GM19239 (cell line): ENCODE results near the gene PACSIN2.
"Not testable (repeated sequence)": the region's sequence is repeated elsewhere in the genome, so short reads cannot be mapped to it uniquely, and the experiment has no call there.

Experiments
- DNase-seq: peaks from one replicate; pipeline ENCODE4 v3.0.0; 2011; ENCODE audit warnings: low spot score; ENCODE audit not compliant: insufficient read length
- FAIRE-seq: peaks from 2 replicates; lab custom pipeline; 2011; peaks lifted over from hg19 to GRCh38; lab: Jason Lieb, UNC

PACSIN2 gene

DNA sequence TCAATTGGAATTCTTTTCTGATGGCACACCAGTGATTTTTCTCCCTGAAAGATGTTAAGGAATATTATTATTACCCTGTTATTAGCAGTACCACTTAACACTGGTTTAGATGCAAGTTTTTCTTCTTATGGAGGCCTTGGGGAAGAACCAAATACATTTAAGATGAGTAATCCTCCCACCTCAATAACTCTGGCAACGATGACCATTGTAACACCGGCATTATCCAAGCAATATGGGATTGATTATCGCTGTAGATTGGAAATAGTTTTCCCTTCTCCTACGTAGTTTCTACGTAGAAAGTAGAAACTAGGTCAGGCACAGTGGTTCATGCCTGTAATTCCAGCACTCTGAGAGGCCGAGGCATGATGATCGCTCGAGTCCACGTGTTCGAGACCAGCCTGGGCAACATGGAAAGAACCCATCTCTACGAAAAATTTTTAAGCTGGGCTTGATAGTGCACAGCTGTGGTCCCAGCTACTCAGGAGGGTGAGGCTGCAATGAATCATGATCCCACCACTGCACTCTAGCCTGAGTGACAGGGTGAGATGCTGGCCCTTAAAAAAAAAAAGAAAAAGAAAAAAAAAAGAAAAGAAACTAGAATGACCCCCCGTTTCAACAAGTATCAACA, 45.5 kb downstream of the PACSIN2 start:
- DNase-seq (no peak), FAIRE-seq (no peak)

DNA sequence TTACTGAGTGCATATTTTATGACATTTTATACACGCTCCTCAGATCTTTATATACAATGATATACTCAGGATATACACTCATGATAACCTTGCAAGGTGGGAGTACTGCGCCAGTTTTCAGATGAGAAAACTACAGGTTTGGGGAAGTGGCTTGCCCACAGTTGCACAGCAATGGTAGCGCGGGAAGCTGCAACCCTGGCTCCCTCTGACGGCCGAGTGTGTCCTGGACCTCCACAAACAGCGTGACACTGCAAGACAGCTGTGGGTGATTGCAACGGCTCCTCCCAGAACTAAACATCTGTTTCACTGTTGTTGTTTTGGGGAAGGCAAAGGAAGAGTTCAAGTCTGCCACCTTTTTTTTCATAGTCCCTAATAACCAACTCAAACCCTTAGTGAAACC, 47.0 kb downstream of the PACSIN2 start:
- FAIRE-seq (peak; percentile 57), DNase-seq (peak; percentile 40)

DNA sequence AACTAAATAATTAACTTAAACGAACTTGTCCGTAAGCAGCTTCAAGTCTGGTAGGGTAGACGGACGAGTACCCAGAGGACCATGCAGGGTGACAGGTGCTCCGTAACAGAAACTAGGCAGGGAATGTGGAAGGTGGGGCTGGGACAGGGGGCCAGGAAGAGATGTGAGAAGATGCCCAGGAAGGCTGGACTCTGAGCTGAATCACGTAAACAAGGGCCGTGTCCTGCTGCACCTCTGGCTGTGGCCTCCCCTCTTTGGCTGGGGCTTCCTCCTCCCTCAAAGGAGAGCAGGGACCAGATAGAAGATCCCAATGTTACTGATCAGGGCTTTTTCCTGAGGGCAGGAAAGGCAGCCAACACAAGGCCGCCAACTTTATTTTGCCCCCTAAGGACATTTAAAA, 47.9 kb downstream of the PACSIN2 start:
- FAIRE-seq: no peak
- DNase-seq: no peak

DNA sequence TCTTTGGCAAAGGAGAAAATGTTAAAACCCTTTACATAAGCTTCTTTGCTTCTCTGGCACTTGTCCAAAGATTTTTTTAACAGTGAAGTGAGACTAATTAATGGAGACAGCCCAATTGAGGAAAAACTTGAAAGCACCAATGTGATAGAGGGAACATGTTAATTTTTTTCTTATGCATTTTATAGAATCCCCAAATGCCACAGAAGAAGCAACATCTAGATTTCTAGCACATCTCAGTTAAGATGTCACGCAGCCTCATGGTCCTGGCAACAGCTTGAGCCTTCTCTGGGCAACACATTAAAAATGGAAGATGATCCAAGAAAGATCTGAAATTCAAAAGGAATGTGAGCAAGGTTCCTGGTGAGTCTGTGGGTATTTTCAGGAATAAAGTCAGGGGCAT, 48.5 kb downstream of the PACSIN2 start:
- FAIRE-seq (no peak), DNase-seq (no peak)

DNA sequence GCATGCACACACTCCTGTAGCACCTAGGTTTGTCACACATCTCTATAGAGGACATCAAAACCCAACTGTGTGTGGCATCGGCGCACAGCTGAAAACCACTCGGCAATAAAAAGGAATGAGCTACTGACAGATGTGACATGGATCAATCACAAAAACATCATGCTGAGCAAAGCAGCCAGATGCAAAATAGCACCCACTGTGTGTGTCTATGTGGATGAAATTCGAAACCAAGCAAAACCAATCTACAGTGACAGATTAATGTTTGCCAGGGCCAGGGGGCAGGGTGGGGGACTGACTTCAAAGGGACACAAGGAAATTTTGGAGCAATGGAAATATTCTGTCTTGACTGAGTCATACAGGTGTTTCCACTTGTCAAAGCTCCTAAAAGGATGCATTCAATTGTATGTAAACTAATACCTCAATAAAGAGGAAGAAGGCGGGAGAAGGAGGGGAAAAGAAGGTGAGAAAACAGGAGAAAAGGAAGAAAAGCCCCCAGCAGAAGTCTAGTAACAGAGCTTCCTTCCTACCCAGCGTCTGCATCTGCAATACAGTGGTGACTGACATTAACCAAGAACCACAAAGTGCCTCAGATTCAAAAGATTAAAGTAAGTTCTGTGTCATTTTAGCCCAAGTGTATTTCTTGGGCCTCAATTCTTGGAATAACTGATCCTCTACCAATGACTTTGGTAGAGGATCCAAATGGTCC, 49.8 kb downstream of the PACSIN2 start:
- FAIRE-seq (peak; percentile 85), DNase-seq (peak; percentile 38)

GRCh38 chr22:42963231-42963595, 51.7 kb downstream of the PACSIN2 start:
- no peak for DNase-seq
- FAIRE-seq: no peak

GRCh38 chr22:42962295-42963230, 52.4 kb downstream of the PACSIN2 start:
- no peak for DNase-seq

GRCh38 chr22:42961810-42962209, 53.1 kb downstream of the PACSIN2 start:
- no peak for FAIRE-seq
- DNase-seq: no peak

More at GRCh38 chr22:42962295-42963230, 52.4 kb downstream of the PACSIN2 start:
- no peak for FAIRE-seq

GRCh38 chr22:42961400-42961690, 53.6 kb downstream of the PACSIN2 start:
- DNase-seq, FAIRE-seq: not testable (repeated sequence)

DNA sequence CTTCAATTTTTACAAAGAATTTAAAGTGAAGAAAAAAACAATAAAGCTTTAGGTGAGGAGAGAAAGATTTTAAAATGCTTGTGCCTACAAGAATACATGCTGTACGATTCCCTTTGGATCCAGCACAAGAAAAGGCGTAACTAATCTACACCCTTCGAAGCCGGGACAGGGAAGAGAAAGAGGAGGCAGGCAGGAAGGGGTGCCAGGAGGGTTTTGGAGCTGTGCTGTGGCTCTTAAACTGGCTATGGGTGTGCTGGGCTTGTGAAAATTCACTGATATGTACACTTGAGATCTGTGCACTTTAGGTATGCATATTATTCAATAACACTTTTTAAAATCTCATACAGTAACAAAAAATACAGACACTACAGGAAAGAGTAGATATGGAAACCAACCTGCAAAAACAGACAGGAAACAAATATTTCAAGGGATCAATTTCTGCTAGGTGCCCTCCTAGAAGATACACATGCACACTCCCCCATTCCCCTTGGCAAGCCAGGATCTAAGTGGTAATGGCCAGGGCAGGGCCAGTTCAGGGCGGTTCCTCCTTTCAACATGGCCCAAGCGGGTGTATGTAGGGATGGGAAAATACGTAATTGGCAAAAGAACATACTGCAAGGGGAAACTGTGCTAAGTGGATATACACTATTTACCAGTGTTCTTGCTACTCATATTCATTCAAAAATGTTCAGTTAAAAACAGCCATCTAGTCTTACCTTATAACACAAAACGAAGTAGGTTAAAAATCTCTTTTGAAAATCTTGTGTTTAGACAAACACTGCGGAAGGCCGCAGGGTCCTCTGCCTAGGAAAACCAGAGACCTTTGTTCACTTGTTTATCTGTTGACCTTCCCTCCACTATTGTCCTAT, 54.2 kb downstream of the PACSIN2 start:
- no peak for FAIRE-seq

DNA sequence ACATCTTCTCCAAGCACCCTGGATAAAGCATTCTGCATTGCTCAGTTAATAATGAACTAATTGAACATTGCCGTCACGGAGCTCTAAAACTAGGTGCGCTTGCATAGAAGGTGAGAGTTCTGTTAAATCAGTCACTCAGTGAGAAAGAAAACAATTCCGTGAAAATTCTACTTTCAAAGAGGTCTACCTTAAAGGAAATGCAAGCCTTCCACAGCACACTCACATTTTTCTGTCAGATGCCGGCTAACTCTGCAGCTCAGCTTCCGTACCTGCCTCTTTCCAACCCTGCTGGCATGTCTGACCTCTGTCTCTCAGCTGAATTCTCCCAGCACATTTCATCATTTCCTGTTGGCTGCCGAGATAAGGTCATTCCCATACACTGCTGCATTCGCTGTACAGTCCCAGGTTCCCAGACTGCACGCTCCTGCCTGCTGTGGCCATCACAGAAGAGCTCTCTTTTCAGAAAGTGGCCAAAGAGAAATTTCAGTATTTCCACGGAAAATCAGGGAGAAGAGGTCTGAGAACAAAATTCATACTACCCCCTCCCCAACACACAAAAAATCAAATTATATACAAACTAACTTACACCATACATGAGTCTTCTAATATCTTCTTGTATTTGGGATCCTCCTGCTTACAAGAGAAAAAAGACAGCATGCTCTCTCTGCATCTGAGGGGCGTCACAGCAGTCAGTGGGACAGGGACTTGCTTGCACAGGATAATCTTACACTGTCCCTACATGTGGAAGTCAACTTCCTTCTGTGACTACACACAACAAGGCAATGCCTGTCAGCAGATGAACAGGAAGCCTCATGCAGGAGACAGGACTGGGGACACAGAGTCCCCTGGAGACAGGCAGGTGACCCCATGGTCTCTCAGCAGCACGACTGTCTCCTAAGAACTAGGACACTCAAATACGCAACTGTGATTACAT, 55.1 kb downstream of the PACSIN2 start:
- FAIRE-seq: peak; percentile 39
- DNase-seq: no peak

More for the DNA sequence above, 54.2 kb downstream of the PACSIN2 start:
- no peak for DNase-seq

DNA sequence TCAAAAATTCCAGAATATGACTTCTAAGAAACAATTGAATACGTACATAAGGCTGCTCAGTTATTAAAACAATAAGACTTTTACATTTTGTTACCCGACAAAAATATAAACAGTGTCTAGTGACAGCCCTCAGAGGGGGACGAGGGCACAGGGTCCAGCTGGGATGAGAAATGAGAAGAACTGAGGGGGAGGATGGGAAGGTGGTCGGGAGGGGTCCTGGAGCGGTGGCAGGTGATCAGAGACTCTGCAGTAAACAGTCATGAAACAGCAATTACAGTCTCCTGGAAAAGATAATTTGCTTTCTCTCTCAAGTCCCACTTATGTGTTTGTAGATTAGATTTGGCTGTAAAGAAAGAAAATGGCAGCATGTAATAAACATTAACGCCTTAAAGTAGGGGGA, 56.0 kb downstream of the PACSIN2 start:
- FAIRE-seq: no peak
- no peak for DNase-seq

- no peak for DNase-seq
- FAIRE-seq: no peak
These were observed 57.0 kb downstream of the PACSIN2 start for GRCh38 chr22:42957958-42958357.

GRCh38 chr22:42957544-42957943, 57.4 kb downstream of the PACSIN2 start:
- DNase-seq (no peak), FAIRE-seq (no peak)

DNA sequence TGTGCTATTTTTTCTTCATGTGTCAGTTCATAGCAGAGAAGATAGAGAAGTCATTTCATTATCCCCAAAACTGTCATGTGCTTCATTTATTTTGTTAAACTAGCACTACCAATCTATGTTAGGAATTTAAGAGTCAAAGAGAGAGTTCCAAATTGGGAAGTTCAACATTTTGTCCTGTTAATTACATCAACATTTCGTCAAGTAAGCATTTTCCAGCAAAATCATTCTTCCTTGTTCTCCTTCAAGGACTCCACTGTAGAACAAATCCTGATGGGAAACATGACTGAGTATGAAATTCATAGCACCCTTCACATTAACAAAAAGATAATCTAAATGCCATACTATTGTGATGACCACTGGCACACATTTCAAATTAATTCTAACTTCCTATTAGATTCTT, 59.1 kb downstream of the PACSIN2 start:
- no peak for DNase-seq
- no peak for FAIRE-seq

- DNase-seq (no peak), FAIRE-seq (no peak)
These were observed 59.8 kb downstream of the PACSIN2 start for GRCh38 chr22:42955087-42955635.

GRCh38 chr22:42953751-42954150, 61.2 kb downstream of the PACSIN2 start:
- not testable (repeated sequence) for FAIRE-seq, DNase-seq

- no peak for FAIRE-seq
- DNase-seq: no peak
These were observed 63.7 kb downstream of the PACSIN2 start for GRCh38 chr22:42951093-42951710.
